IPS-15b (cell line): Measurements from ENCODE around the gene IRF8.

Experiments used
- H3K27me3 ChIP-seq: one replicate; pipeline ENCODE4 v1.6.1; 2013; ENCODE audit warnings: low read length; ENCODE audit not compliant: control insufficient read depth, insufficient read depth
- H3K36me3 ChIP-seq: one replicate; pipeline ENCODE4 v1.6.1; 2013; ENCODE audit warnings: low read length; ENCODE audit not compliant: control insufficient read depth, insufficient read depth
- H3K4me1 ChIP-seq: one replicate; pipeline ENCODE4 v1.6.1; 2013; ENCODE audit warnings: mild to moderate bottlenecking, low read length; ENCODE audit not compliant: control insufficient read depth, insufficient read depth
- H3K4me3 ChIP-seq: one replicate; pipeline ENCODE4 v1.5.1; 2013; ENCODE audit warnings: low read depth, low read length
- H3K9ac ChIP-seq: one replicate; pipeline ENCODE4 v1.6.1; 2013; ENCODE audit warnings: low read depth, mild to moderate bottlenecking, low read length
- H3K9me3 ChIP-seq: one replicate; pipeline ENCODE4 v1.6.1; 2013; ENCODE audit warnings: mild to moderate bottlenecking, low read length; ENCODE audit not compliant: control insufficient read depth, insufficient read depth

IRF8 gene

GRCh38 chr16:85911251-85911930 lies 12.4 kb downstream of the IRF8 start:
- H3K36me3 ChIP-seq, result no peaks in the 10 kb centered on the region

GRCh38 chr16:85912211-85912974 lies 13.4 kb downstream of the IRF8 start:
- Histone ChIP-seq H3K36me3 (no peaks in the 10 kb centered on the region), H3K9me3 (no peaks in the 10 kb centered on the region), H3K4me1 (no peaks in the 10 kb centered on the region), H3K27me3 (no peaks in the 10 kb centered on the region), H3K9ac (no peak overlapping the region), H3K4me3 (no peak overlapping the region)

More at GRCh38 chr16:85911251-85911930, 12.4 kb downstream of the IRF8 start:
- Histone ChIP-seq H3K4me3 (no peak overlapping the region), H3K9me3 (no peaks in the 10 kb centered on the region), H3K27me3 (no peaks in the 10 kb centered on the region), H3K4me1 (no peaks in the 10 kb centered on the region), H3K9ac (no peak overlapping the region)

- no peaks in the 10 kb centered on the region for H3K36me3 ChIP-seq
- H3K9ac ChIP-seq, result no peak overlapping the region
- no peaks in the 10 kb centered on the region for H3K9me3 ChIP-seq
- H3K4me3 ChIP-seq, result no peak overlapping the region
- no peaks in the 10 kb centered on the region for H3K4me1 ChIP-seq
- no peaks in the 10 kb centered on the region for H3K27me3 ChIP-seq
Observed at GRCh38 chr16:85913141-85913601, 14.2 kb downstream of the IRF8 start.

GRCh38 chr16:85913688-85914422 lies 14.9 kb downstream of the IRF8 start:
- Histone ChIP-seq H3K27me3 (no peaks in the 10 kb centered on the region), H3K36me3 (no peaks in the 10 kb centered on the region), H3K4me3 (no peak overlapping the region), H3K9ac (no peak overlapping the region), H3K4me1 (no peaks in the 10 kb centered on the region), H3K9me3 (no peaks in the 10 kb centered on the region)

- no peaks in the 10 kb centered on the region for H3K4me1 ChIP-seq
- no peaks in the 10 kb centered on the region for H3K27me3 ChIP-seq
- no peak overlapping the region for H3K9ac ChIP-seq
- H3K36me3 ChIP-seq, result no peaks in the 10 kb centered on the region
- H3K9me3 ChIP-seq, result no peaks in the 10 kb centered on the region
- H3K4me3 ChIP-seq, result no peak overlapping the region
Observed at GRCh38 chr16:85914423-85914794, 15.4 kb downstream of the IRF8 start.

- Histone ChIP-seq H3K9me3 (no peaks in the 10 kb centered on the region), H3K4me1 (no peaks in the 10 kb centered on the region), H3K9ac (no peak overlapping the region), H3K36me3 (no peaks in the 10 kb centered on the region), H3K27me3 (no peaks in the 10 kb centered on the region), H3K4me3 (no peak overlapping the region)
Observed at GRCh38 chr16:85915125-85915845, 16.3 kb downstream of the IRF8 start.

GRCh38 chr16:85916141-85916890 lies 17.4 kb downstream of the IRF8 start:
- H3K9me3 ChIP-seq, result no peaks in the 10 kb centered on the region
- no peaks in the 10 kb centered on the region for H3K27me3 ChIP-seq
- no peaks in the 10 kb centered on the region for H3K4me1 ChIP-seq
- no peak overlapping the region for H3K4me3 ChIP-seq
- no peaks in the 10 kb centered on the region for H3K36me3 ChIP-seq
- no peak overlapping the region for H3K9ac ChIP-seq

- Histone ChIP-seq H3K27me3 (no peaks in the 10 kb centered on the region), H3K36me3 (no peaks in the 10 kb centered on the region), H3K4me3 (no peak overlapping the region), H3K9ac (no peak overlapping the region), H3K9me3 (no peaks in the 10 kb centered on the region), H3K4me1 (no peaks in the 10 kb centered on the region)
Observed at GRCh38 chr16:85917012-85917411, 18.1 kb downstream of the IRF8 start.

GRCh38 chr16:85917959-85918358 lies 19.0 kb downstream of the IRF8 start:
- Histone ChIP-seq H3K4me3 (no peak overlapping the region), H3K4me1 (no peaks in the 10 kb centered on the region), H3K36me3 (no peaks in the 10 kb centered on the region), H3K9ac (no peak overlapping the region), H3K9me3 (no peaks in the 10 kb centered on the region), H3K27me3 (no peaks in the 10 kb centered on the region)

- H3K4me1 ChIP-seq, result no peaks in the 10 kb centered on the region
- H3K9ac ChIP-seq, result no peak overlapping the region
- no peaks in the 10 kb centered on the region for H3K9me3 ChIP-seq
- H3K27me3 ChIP-seq, result no peaks in the 10 kb centered on the region
- H3K4me3 ChIP-seq, result no peak overlapping the region
- no peaks in the 10 kb centered on the region for H3K36me3 ChIP-seq
Observed at GRCh38 chr16:85918436-85918835, 19.5 kb downstream of the IRF8 start.
